Activated CD4-positive, alpha-beta T cell treated with anti-CD3 and anti-CD28 coated beads, Interleukin-2, amount 50 U/mL, for 4 hours (primary cell): Measurements from ENCODE around the gene BACE2.
"Not testable (repeated sequence)": the region's sequence is repeated elsewhere in the genome, so short reads cannot be mapped to it uniquely, and the experiment has no call there.

Experiments
- DNase-seq, 2 experiments: peaks; one replicate each; pipeline ENCODE4 v3.0.0-alpha.2; 2020

Gene BACE2

DNA sequence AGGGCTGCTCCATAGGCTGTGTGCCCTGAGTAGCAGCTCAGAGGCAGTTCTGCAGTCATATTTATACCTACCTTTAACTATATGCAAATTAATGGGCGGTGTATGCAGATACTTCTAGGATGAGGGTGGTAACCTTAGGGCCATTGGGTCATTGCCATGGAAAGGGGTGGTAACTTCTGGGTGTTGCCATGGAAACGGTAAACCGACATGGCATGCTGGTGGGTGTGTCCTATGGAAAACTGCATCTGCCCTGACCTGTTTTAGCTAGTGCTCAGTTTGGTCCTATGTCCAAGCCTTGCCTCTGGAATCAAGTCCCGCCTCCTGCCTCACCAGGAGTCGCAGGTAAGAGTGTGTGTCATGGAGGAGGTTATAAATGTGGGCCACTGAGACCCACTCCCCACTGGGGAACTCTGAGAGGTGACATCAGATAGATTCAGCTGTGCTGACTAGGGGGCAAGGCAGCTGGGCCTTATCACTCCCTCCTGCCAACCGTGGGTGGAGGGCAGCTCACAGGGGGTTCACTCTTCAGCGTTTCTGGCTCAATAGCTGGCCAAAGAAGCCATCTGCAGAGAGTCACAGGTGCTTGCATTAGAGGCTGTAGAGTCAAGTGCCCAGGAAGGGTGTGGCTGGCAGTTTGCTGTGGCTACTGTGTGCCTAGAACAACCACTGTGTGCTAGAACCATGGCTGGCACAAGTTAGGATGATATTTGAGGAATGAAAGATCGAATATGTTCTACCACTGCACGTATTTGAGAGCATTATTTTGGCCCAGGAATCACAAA is 19.0 kb downstream of the BACE2 start:
- no peak for DNase-seq

DNA sequence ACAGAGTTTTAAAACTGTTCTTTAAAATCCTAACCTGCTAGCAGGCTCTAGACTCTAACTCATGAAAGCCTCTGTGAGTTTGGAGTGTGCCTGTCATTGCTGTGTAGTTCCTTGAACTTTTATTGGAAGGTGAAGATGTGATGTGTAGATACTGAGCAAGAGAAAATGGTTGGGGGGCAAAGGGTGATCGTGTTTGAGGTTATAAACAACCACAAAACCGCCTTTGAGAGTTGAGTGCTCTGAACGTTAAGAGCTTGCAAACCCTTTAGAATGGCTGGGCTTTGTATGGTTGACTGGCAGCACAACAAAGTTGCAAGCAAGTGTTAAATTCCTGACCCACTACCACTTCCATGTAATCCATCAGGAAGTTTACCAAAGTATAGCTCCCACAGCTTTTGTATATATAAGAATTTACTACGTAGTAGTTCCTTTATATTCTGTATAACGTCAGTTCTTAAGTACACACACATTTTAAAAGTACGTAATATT is 19.6 kb downstream of the BACE2 start:
- DNase-seq: no peak

DNA sequence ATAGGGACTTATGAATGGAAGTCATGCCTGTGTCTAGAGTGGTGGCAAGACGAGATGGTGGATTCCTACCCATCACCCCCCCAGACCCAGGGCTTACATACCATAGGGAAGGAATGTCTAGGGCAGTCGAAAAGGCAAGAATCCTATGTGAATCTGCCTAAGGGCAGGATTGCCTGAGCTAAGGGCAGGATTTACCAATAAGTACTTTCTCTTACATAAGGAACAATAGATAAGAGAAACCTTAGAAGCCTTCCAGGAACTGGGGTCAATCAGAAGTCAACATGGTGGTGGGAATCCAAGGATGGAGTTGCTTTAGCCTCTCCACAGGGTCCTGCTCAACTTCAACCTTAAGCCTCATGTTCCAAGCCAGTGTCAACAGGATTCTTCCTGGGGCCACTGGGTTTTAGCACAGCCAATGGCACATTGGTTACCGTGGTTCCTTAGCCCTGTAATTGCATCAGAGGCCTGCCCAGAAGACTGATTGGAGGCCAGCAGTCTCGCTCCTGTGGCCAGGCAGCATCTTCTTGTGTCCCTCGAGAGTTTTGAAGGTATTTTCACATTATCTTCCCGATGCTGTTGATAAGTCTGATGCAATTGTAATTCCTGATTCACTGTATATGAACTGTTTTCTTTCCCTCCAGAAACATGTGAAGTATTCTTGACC is 20.7 kb downstream of the BACE2 start:
- DNase-seq: no peak

DNA sequence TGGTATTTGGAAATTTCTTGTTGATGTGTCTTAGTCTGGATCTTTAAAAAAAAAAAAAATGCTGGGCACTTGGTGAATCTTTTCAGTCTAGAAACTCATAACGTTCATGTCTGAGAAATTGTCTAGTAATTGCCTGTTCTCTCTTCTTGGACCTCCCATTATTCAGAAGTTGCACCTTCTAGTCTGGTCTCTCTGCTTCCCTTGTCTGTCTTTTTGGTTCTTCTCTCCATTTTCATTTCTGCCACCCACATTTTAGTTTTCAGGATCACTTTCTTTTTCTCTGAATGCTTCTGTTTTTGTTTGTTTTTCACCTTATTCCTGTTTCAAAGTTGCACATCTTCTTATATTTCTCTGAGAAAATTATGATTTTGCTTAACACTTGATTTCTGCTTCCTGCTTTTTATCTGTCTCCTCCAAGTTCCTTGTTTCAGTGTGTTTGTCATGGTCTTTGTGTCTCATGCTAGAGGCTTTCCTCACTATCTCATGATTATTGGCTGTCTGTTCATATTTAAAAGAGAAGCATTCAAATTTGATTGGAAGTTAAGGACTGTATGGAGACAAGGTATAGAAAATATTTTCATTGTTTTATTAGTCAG is 21.3 kb downstream of the BACE2 start:
- no peak for DNase-seq

DNA sequence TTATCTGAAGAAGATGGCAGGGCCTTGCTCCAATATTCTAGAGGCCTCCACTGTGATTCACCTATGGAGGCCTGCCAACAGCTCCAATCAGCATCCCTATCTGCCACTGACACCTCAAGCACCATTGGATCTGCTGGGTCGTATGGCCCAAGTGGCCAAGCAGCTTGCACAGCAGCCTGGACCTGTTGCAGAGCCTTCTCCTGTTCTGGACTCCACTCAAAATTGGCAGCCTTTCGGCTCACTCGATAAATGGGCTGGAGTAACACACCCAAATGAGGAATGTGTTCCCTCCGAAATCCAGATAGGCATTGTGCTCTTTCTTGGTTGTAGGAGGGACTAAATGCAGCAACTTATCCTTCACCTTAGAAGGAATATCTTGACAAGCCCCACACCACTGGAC is 24.6 kb downstream of the BACE2 start:
- not testable (repeated sequence) for DNase-seq

DNA sequence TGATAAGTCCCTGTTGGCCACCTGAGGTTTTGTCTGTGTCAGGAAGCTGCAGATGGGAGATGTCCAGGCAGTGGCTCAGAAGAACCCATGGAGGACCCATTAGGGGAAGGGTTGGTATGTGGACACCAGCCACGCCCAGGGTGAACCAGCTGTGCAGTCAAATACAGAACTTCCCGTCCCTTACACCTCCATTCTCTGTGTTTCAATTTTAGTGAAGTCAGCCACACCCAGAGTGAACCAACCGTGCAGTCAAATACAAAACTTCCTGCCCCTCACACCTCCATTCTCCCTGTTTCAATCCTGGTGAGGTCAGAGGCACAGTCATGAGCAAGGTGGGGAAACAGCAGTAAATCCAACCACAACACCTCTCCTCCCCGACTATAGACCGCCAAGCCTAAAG is 27.4 kb downstream of the BACE2 start:
- no peak for DNase-seq

DNA sequence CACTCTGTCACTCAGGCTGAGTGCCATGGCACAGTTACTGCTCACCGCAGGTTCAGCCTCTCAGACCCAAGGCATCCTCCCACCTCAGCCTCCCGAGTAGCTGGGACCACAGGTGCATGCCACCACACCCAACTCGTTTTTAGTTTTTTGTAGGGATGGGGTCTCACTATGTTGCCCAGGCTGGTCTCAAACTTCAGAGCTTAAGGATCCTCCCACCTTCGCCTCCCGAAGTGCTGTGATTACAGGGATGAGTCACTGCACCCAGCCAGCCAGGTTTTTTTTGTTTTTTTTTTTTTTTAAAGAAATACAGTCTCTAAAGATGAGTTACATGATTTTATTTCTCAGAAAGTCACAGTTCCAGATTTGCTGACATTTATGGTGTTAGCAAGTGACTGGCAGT is 29.0 kb downstream of the BACE2 start:
- no peak for DNase-seq

DNA sequence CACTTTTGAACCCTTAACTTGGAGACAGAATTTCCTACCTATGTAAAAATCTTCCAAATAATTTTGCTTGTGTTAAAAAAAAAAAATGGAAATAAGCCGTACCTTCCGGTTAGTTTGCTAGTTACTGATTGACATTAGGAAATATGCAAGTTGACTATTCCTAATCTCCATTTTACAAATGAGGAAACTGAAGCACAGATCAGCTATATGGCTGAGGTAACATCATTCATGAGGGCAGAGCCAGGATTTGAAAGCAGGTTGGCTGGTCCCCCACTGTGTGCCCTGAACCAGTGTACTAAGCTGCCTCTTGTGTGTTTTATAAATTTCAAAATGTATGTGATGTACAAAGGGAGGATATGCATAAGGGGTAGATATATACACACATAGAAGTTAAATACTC is 29.6 kb downstream of the BACE2 start:
- no peak for DNase-seq

DNA sequence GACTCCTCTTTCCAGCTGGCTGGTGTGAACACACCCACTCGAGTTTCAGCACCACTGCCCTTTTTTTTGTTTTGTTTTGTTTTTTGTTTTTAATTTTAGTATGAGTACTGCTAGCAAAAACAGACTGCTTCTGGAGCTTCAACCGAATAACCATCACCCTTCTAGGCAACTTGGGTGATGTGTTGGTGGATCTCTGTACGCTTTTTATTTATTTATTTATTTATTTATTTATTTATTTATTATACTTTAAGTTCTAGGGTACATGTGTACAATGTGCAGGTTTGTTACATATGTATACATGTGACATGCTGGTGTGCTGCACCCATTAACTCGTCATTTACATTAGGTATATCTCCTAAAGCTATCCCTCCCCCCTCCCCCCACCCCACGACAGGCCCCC is 30.7 kb downstream of the BACE2 start:
- not testable (repeated sequence) for DNase-seq

DNA sequence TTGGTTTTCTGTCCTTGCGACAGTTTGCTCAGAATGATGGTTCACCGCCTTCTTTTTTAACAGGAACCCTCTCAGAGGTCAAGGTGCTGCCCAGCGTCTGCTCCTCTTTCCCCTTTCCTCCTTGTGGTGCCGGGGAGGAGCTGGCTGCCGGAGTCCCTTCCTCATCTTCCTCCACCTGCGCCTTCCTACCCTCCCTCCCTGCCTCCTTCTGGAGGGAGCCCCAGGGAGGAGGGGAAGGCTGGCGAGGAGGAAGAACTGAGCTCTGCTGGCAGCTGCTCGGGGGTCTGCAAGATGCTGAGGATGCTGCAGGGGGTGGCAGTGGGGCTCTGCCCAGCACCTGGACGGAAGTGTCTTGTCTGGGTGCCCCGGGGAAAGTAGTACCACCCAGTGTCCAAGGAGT is 31.2 kb downstream of the BACE2 start:
- DNase-seq: no peak

DNA sequence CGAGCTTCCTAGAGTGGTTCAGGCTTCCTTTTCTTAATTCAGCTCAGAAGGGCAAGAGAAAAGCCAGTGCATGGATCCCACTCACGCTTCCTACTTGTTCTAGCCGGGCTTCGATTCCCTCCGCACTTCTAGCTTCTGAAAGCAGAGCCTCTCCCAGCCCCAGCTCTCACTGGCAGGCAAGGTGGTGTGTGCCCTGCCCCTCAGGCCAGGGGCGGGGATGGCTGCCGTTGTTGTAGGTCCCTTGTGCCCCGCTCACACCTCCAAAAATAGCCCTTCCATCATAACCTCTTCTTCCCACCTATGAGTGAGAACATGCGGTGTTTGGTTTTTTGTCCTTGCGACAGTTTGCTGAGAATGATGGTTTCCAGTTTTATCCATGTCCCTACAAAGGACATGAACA is 31.6 kb downstream of the BACE2 start:
- DNase-seq: no peak

DNA sequence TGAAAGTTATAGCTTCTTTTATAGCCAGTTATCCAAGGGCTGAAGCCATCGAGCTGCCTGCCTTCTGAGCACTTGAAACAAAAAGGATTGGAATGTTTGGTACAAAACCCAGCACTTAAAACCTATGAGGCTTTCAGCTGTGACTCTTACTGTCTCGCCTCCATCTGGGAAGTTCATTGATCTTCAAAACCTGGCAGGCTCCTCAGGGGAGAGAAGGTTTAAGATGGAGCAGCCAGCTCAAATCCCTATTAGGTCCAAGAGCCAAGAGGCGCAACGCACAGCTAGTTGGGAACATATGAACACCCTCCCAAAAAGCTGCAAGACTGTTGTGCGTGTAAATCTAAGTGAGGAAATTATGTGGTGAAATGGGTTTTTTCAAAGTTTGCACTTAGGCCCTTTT is 33.4 kb downstream of the BACE2 start:
- DNase-seq: no peak

DNA sequence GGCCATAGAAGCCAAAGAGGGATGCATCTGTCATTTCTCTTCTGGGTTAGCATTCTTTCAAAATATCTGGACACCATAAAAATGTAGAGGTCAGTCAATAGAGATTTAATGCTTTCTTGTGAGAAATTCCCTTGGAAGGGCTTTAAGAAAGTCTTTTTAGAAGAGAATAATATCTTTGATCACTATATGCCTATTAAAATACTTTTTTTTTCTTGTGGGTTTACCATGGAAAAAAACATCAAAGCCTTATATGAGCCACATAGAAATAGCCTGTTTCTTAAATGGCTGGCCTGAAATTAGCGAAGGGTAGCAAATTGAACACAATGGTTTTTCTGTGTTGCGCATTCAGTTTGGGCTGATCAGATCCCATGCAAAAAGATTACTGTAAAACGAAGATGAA is 36.8 kb downstream of the BACE2 start:
- no peak for DNase-seq

DNA sequence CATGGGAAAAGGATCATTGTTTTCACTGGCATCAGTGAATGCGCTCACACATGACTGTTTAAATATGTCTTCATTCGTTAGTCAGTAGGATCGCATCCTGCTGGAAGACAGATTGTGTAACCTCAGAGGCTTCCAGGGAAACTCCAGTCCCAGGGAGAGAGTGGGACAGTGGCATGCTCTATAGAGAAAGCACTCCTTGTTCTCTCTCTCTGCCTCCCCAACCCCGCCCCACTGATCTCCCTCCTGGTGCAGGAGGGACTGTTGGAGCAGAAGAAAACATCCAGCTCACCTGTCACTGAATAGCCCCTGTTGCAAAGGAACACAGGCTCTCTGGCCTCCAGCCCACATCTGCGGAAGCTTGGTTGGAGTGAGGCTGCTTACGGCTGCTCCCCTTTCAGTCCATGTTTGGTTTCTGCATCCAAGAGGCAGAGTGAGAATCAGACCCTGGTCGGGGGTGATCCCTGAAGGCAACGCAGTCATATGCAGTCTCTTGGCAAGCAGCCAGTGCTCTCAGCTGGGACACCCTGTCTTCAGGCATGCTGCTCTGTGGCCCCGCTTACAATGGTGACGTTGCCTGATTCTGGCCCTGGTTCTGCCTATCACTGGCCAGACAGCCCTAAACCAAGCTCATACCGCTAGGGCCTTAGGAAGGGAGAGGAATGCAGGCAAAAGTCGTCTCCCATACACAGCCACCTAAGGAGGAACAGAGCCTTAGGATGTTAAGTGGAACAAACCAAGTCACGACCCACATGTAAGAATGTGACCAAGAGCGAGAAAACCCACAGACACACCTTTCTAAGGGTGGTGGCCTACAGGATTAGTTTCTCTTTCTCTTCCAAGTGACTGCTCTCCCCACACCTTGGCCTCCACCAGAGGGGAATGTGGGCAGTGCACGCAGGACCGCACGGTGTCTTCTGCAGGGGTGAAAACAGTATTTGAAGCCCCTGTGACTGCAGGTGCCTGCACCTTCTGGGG is 39.7 kb downstream of the BACE2 start:
- no peak for DNase-seq

DNA sequence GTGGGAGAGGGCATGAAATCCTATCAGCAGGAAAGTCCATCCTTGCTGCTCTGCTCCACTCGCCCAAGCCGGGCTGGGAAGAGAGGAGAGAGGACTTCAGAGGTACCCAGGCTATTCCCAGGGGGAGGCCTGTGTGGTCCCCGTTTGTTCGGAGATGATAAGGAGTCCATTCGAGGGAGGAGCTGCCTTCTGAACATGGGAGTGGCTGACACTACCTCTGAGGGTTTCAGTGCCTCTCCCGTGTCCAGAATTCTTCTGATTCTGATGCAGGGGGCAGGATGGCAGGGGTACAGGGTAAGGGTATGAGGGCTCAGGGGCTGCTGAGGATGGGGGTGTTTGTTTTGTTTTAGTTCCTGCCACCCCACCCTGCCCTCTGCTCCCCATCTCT is 40.4 kb downstream of the BACE2 start:
- DNase-seq: no peak

DNA sequence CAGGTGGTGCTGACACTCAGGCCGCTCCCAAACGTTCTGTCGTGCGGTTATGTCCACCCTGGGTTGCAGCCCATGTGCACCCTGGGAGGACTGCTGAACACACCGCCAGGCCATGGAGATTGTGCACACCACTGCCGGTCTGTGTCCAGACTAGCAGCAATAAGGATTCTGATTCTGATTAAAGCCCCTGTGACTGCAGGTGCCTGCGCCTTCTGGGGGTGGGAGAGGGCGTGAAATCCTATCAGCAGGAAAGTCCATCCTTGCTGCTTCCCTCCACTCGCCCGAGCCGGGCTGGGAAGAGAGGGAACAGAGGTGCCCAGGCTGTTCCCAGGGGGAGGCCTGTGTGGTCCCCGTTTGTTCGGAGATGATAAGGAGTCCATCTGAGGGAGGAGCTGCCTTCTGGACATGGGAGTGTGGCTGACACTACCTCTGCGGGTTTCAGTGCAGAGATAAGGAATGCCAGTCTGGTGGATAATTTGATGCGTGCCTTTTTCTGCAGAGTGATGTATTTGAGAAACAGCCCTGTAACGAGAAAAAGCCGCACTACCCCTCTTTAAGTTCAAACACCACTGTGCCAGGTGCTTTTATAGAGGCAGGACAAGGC is 41.2 kb downstream of the BACE2 start:
- no peak for DNase-seq

DNA sequence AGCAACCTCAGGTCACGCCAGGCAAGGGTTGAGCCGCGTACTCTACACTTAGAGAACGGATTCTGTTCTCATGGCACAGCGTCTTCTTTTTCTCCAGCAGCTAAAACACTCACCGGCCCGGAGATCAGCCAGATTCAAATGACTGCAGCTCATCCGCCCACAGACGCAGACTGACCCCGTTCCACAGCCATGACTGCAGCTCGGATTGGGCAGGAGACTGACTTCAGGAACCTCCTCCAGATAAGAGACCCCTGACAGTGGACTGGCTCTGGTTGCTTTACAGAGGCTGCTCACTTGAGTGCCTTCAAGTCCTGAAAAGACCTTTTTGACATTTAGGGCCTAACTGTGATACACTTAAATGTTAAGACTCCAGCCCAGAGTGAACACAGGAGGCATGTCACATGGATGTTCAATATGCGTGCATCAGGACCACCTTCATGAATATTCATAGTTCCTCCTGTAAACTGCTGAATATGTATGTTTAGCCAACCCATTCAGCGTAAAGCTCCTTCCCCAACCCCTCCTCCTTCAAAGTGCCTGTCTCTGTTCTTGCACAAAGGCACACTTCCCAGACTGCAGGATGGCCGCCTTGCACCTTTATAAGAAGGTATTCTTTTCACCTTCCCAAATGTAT is 42.6 kb downstream of the BACE2 start:
- DNase-seq: no peak

DNA sequence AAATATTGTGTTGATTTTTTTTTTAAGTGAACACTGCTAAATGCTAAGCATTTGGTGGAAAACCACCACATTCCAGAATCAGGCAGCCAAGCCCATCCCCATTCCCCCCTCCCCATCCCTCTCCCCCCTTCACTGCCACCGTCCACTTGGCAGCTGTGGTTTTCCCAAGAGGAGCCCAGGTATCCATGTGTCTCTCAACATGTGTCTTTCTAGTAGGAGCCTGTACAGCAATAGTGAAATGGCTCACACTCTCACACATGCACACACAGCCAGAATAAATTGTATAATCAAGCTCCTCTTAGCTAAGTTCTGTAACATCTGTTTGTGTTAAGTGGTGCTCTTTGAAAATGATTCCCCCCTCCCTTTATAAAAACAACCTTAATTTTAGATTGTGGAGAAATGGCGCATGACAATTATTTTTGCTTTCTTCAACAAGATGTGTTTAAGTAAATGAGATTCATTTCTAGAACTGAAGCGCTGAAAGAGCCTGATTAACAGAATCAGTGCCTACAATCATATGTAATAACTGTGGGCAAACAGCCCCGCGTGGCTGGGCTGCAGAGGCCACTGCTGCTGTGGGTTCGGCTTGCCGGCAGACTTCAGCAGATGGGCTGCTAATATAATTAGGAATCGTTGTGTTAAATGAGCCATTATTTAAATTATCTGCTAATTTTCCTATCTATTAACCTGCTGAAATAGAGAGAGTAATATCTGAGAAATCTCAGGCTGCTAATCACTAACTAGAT is 43.3 kb downstream of the BACE2 start:
- no peak for DNase-seq

DNA sequence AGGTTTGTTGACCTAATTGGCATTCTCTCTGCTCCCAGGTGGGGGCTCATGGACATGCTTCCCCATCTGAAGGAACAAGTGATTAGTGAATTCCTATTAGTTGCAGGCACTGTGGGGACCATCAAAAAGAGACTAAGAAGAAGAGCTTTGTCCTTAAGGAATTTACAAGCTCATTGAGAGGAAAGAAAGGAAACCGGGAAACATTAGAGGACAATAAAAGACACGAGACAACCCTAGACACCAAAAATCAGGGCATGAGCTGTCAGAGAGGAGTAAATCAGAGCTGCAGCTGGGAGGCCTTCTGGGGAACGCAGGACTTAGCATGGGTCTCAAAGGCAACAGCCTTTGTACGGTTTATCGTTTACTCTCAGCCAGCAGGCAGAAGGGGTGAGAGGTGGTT is 45.1 kb downstream of the BACE2 start:
- no peak for DNase-seq

DNA sequence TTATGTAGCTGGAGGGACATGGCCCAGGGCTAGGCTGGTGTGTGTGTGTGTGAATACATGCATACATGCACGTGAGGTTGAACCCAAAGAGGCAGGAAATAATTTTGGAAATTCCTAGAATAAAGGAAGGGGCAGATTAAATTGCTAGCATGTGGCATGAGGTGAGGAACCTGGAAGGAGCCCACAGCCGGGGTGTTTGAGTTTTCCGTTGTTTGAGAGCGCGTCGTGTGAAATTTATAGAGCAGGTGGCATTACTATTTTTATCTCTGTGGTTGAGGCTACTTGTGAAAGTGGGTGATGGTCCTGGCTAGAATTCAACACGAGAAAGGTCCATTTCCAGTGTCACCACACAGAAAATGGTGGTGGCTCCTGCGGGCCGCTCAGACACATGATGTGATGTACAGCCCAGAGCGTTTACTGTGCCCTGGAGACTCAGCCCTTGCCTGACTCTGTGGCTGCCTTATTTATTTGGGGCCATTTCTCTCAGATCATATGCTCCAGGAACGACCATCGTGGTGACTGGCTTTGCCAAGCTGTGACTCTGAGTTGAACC is 48.0 kb downstream of the BACE2 start:
- no peak for DNase-seq

DNA sequence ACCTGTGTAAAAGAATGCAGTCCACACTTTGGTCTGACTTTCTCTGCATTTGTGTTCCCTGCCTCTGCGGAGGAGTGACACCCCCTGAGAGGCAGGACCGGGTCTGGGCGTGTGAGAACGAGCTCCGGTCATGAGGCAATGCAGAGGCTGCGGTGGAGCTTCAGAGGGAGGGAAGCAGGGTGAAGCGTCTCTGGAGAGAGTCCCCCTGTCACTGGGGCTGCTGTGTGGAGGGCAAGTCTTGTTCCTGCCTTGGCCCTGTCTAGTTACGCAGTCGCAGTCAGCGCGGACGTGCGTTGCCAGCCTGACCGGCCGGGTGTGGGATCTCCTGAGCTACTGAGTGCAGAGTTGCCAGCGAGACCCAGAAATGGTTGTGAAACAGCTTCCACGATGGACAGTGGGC is 48.5 kb downstream of the BACE2 start:
- no peak for DNase-seq
